ENCODE measurements around the gene DXO. TPM values are rescaled to one million over a fixed set of nuclear protein-coding genes. Genes with fewer than 3 reads are reported as not detected.
"Not testable (repeated sequence)": the region's sequence is repeated elsewhere in the genome, so short reads cannot be mapped to it uniquely, and the experiment has no call there.

Gene DXO
- total and polyA plus RNA-seq, 2 of the 4 experiments (the other 2 are of a cell fraction), result 9.3 to 21.4 TPM

GRCh38 chr6:32008037-32008436 is 36.1 kb upstream of the DXO start:
- H4K8ac ChIP-seq (ENCODE audit: low read depth in 2 of 2, low read length in 2 of 2); H3K14ac ChIP-seq (replicated peaks; ENCODE audit: low read depth, low read length); H3K9me1 ChIP-seq (ENCODE audit: insufficient read depth, low read length); H4K5ac ChIP-seq (ENCODE audit: low read depth, low read length); H2BK20ac ChIP-seq (ENCODE audit: low read depth, low read length); H2BK5ac ChIP-seq (ENCODE audit: low read depth, low read length, poor library complexity, severe bottlenecking); H3K4me3 ChIP-seq (ENCODE audit: insufficient read depth, low read depth, low read length); H3K18ac ChIP-seq (ENCODE audit: low read depth, low read length); H3K36me3 ChIP-seq (ENCODE audit: control insufficient read depth, insufficient read depth, low read length); H2AK9ac ChIP-seq (replicated peaks; ENCODE audit: low read depth, low read length, poor library complexity); H3K27ac ChIP-seq (ENCODE audit: insufficient read depth, low read length); H3K4me2 ChIP-seq (ENCODE audit: low read depth, low read length); H2AFZ ChIP-seq (replicated peaks; ENCODE audit: low read length, poor library complexity); H2AK5ac ChIP-seq (ENCODE audit: low read depth, low read length); H3K23ac ChIP-seq (ENCODE audit: low read depth, low read length); POLR2A ChIA-PET (ENCODE audit: unreplicated experiment); H3K4me1 ChIP-seq (ENCODE audit: control insufficient read depth, insufficient read depth, low read length); H2BK120ac ChIP-seq (ENCODE audit: low read depth, low read length); ATAC-seq (ENCODE audit: low read depth); BruUV-seq (replicated peaks); H3K4ac ChIP-seq (ENCODE audit: low read depth, low read length); H2BK15ac ChIP-seq (ENCODE audit: low read depth, low read length); H3K79me1 ChIP-seq (ENCODE audit: low read depth in 1 of 2, low read length in 2 of 2); H4K91ac ChIP-seq (ENCODE audit: insufficient read depth, low read depth, low read length); H3K9ac ChIP-seq (ENCODE audit: low read depth, low read length); H3K27me3 ChIP-seq (ENCODE audit: control insufficient read depth, insufficient read depth, low read length); H4K20me1 ChIP-seq (ENCODE audit: insufficient read depth, low read length); dilution Hi-C loops (cut with HindIII; ENCODE audit: low sequenced_read_pairs, unreplicated experiment); H3K56ac ChIP-seq (ENCODE audit: extremely low read depth, insufficient read depth, low read length); CTCF ChIA-PET; in situ Hi-C loops (cut with MboI; ENCODE audit: low sequenced_read_pairs); intact Hi-C loops (cut with micrococcal nuclease); H3K9me3 ChIP-seq (ENCODE audit: control insufficient read depth, insufficient read depth, low read length); DNase-seq: not testable (repeated sequence)
- no CpG with 5 or more reads among the region's 24 CpGs for WGBS, 2 experiments (ENCODE audit: extremely low coverage in 2 of 2, insufficient read length in 1 of 2)

- H3K9me3 ChIP-seq (ENCODE audit: control insufficient read depth, insufficient read depth, low read length); BruUV-seq (replicated peaks); H2AK9ac ChIP-seq (replicated peaks; ENCODE audit: low read depth, low read length, poor library complexity); H2BK20ac ChIP-seq (ENCODE audit: low read depth, low read length); H3K27ac ChIP-seq (ENCODE audit: insufficient read depth, low read length); H2BK120ac ChIP-seq (ENCODE audit: low read depth, low read length); H3K14ac ChIP-seq (replicated peaks; ENCODE audit: low read depth, low read length); H2AFZ ChIP-seq (replicated peaks; ENCODE audit: low read length, poor library complexity); H4K8ac ChIP-seq (ENCODE audit: low read depth in 2 of 2, low read length in 2 of 2); DNase-seq; H3K36me3 ChIP-seq (ENCODE audit: control insufficient read depth, insufficient read depth, low read length); H2AK5ac ChIP-seq (ENCODE audit: low read depth, low read length); H3K4me3 ChIP-seq (ENCODE audit: insufficient read depth, low read depth, low read length); H4K20me1 ChIP-seq (ENCODE audit: insufficient read depth, low read length); H3K4me2 ChIP-seq (ENCODE audit: low read depth, low read length); intact Hi-C loops (cut with micrococcal nuclease); H3K9me1 ChIP-seq (ENCODE audit: insufficient read depth, low read length); H3K79me1 ChIP-seq (ENCODE audit: low read depth in 1 of 2, low read length in 2 of 2); H2BK5ac ChIP-seq (ENCODE audit: low read depth, low read length, poor library complexity, severe bottlenecking); H3K4me1 ChIP-seq (ENCODE audit: control insufficient read depth, insufficient read depth, low read length); POLR2A ChIA-PET (ENCODE audit: unreplicated experiment); H3K23ac ChIP-seq (ENCODE audit: low read depth, low read length); H4K91ac ChIP-seq (ENCODE audit: insufficient read depth, low read depth, low read length); ATAC-seq (ENCODE audit: low read depth); CTCF ChIA-PET; H3K4ac ChIP-seq (ENCODE audit: low read depth, low read length); H3K27me3 ChIP-seq (ENCODE audit: control insufficient read depth, insufficient read depth, low read length); H3K9ac ChIP-seq (ENCODE audit: low read depth, low read length); in situ Hi-C loops (cut with MboI; ENCODE audit: low sequenced_read_pairs); H3K18ac ChIP-seq (ENCODE audit: low read depth, low read length); H4K5ac ChIP-seq (ENCODE audit: low read depth, low read length); H3K56ac ChIP-seq (ENCODE audit: extremely low read depth, insufficient read depth, low read length); dilution Hi-C loops (cut with HindIII; ENCODE audit: low sequenced_read_pairs, unreplicated experiment); H2BK15ac ChIP-seq (ENCODE audit: low read depth, low read length): not testable (repeated sequence)
- WGBS, 2 experiments (ENCODE audit: extremely low coverage in 2 of 2, insufficient read length in 1 of 2), result 58% methylated on average over 4 of the region's 12 CpGs; no CpG with 5 or more reads in 1 of the 2 experiments
Measured at GRCh38 chr6:32007086-32007485, 35.1 kb upstream of the DXO start.
